A673 (cell line): Measurements from ENCODE around the gene TLX1. TPM values are rescaled to one million over a fixed set of nuclear protein-coding genes. Genes with fewer than 3 reads are reported as not detected.

Experiments used
- BruUV-seq: library from RNA; stranded (reverse); fragments of 400-500 nt; replicated peaks from 2 replicates; lab custom pipeline; 2021; lab: Mats Ljungman, UMichigan
- CTCF ChIA-PET: fragments of 300-600 bp; sonication (Branson Sonifier 250); formaldehyde crosslinking; loops from one replicate; lab custom pipeline; 2022; ENCODE audit warnings: antibody characterized with exemption; lab: Charles Lee
- POLR2A ChIA-PET: fragments of 300-600 bp; sonication (Branson Sonifier 250); formaldehyde crosslinking; loops from one replicate; lab custom pipeline; 2022; ENCODE audit warnings: antibody characterized with exemption; ENCODE audit not compliant: low non-redundant PET; lab: Charles Lee
- DNase-seq: peaks from one replicate; pipeline ENCODE4 v3.0.0-alpha.2; 2015; ENCODE audit warnings: low spot score
- H3K27ac ChIP-seq: fragments of 200-600 bp; sonication (generic); 2 replicates; pipeline ENCODE4 v1.5.1; 2016; ENCODE audit warnings: mixed run types, low read depth, mild to moderate bottlenecking, mixed read lengths, antibody characterized with exemption, low read length; ENCODE audit not compliant: poor library complexity, severe bottlenecking
- H3K27me3 ChIP-seq: fragments of 200-600 bp; sonication (generic); replicated peaks from 2 replicates; pipeline ENCODE4 v1.6.1; 2017; ENCODE audit warnings: mixed run types, low read depth, mild to moderate bottlenecking, mixed read lengths, antibody characterized with exemption, low read length; ENCODE audit not compliant: insufficient read depth, poor library complexity
- H3K36me3 ChIP-seq: fragments of 200-600 bp; sonication (generic); 2 replicates; pipeline ENCODE4 v1.6.1; 2016; ENCODE audit warnings: mixed run types, mild to moderate bottlenecking, mixed read lengths, antibody characterized with exemption, low read length; ENCODE audit not compliant: insufficient read depth, poor library complexity, severe bottlenecking
- H3K4me1 ChIP-seq: fragments of 200-600 bp; sonication (generic); 2 replicates; pipeline ENCODE4 v1.6.1; 2017; ENCODE audit warnings: mixed run types, mild to moderate bottlenecking, mixed read lengths, antibody characterized with exemption, low read length; ENCODE audit not compliant: insufficient read depth, poor library complexity, severe bottlenecking
- H3K4me3 ChIP-seq: fragments of 200-600 bp; sonication (generic); 2 replicates; pipeline ENCODE4 v1.5.1; 2016; ENCODE audit warnings: low read depth, mixed run types, mild to moderate bottlenecking, mixed read lengths, low read length; ENCODE audit not compliant: poor library complexity, severe bottlenecking
- H3K9me3 ChIP-seq: fragments of 200-600 bp; sonication (generic); 2 replicates; pipeline ENCODE4 v1.6.1; 2016; ENCODE audit warnings: mixed run types, low read depth, mild to moderate bottlenecking, mixed read lengths, antibody characterized with exemption, low read length; ENCODE audit not compliant: poor library complexity, severe bottlenecking
- EZH2 ChIP-seq: fragments of 200-600 bp; sonication (generic); IDR thresholded peaks from 2 replicates; pipeline ENCODE4 v1.6.1; 2017; ENCODE audit warnings: borderline replicate concordance, low read depth, mild to moderate bottlenecking, mixed read lengths, antibody characterized with exemption, low read length; ENCODE audit not compliant: poor library complexity, severe bottlenecking
- intact Hi-C: fragments of 100-400 bp; cut with micrococcal nuclease; formaldehyde crosslinking; loops from one replicate; pipeline ENCODE4 v1.10.0; 2022; ENCODE audit not compliant: unreplicated experiment
- total RNA-seq: library from RNA; stranded (reverse); gene quantifications from 2 replicates; pipeline ENCODE4 v1.2.3, GENCODE V29; 2021
- TF ChIP-seq, protein P1 (sequence below): fragments of 300-800, 200-600 bp; sonication (generic); conservative IDR thresholded peaks from 2 replicates; pipeline ENCODE4 v1.5.1; 2017; ENCODE audit warnings: low read depth, mild to moderate bottlenecking, antibody characterized with exemption, low read length, moderate library complexity, mixed read lengths

The TLX1 gene
- total RNA-seq, 1 experiment from 2014 or later, result not detected

DNA sequence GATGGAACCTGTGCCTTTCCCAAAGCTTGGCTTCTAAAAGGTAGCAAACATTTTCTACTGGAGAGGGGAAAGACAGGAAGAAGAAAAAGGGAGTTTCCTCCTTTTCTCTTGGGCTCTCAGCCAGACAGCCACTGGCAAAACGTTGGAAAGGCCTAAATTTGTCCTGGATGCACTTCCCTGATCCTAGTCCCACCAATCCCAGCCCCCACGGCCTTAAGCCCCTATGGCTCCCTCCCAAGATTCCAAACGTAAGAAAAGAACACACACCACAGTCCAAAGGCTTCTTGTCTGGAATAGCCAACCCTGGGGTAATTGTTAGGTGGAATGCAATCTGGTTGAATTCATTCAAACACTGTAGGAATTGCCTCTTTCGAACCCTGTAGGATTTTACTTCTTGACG is 959 bp upstream of the TLX1 start:
- CTCF ChIA-PET, result no interaction called here
- BruUV-seq, result no TSS peak

DNA sequence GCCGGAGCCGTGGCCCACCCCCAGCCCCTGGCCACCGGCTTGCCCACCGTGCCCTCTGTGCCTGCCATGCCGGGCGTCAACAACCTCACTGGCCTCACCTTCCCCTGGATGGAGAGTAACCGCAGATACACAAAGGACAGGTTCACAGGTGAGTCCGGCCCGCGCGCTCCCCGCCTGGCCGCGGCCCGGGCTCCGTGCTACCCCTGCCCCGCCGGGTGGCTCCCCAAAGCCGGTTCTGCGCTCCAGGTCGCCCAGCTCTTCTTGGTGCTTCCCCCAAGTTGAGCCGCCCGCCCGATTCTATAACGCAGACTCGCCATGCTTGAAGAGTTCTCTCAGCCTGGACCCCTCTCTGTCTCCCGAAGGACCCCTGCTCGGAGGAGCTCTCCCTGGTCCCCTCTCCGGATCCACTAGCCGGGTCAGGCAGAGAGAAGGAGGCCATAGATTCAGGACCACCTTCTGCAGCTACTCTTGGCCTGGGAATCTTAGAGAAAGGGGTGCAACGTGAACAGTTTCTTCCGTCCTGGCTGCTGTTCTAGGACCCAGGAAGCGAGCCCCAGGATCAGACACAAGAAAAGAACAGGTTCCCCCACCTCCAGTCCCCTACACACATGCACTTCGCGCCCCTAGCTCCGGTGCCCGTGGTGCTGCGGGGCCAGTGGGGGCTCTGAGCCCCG is 999 bp downstream of the TLX1 start:
- BruUV-seq, result no TSS peak
- intact Hi-C loops, result no loop called here
- no peak for DNase-seq
- no peaks in the 10 kb centered on the region for H3K36me3 ChIP-seq
- CTCF ChIA-PET, result interaction anchor here (0.5 kb wide), 1 partner anchor 156 kb away, joined by 6 read pairs; no protein-coding TSS in a partner anchor
- peak overlapping the region; percentile 50 for H3K4me3 ChIP-seq
- no peaks in the 10 kb centered on the region for H3K9me3 ChIP-seq
- H3K27me3 ChIP-seq, result peaks cover 88% of the 10 kb centered on the region
- TF ChIP-seq, protein P1, sequence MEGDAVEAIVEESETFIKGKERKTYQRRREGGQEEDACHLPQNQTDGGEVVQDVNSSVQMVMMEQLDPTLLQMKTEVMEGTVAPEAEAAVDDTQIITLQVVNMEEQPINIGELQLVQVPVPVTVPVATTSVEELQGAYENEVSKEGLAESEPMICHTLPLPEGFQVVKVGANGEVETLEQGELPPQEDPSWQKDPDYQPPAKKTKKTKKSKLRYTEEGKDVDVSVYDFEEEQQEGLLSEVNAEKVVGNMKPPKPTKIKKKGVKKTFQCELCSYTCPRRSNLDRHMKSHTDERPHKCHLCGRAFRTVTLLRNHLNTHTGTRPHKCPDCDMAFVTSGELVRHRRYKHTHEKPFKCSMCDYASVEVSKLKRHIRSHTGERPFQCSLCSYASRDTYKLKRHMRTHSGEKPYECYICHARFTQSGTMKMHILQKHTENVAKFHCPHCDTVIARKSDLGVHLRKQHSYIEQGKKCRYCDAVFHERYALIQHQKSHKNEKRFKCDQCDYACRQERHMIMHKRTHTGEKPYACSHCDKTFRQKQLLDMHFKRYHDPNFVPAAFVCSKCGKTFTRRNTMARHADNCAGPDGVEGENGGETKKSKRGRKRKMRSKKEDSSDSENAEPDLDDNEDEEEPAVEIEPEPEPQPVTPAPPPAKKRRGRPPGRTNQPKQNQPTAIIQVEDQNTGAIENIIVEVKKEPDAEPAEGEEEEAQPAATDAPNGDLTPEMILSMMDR, result no peak
- no peak for TF ChIP-seq EZH2
- POLR2A ChIA-PET, result no interaction called here
- no peak overlapping the region for H3K27ac ChIP-seq
- H3K4me1 ChIP-seq, result no peaks in the 10 kb centered on the region

More for the DNA sequence above, 959 bp upstream of the TLX1 start:
- TF ChIP-seq EZH2, result no peak
- TF ChIP-seq, protein P1, result no peak
- intact Hi-C loops, result no loop called here
- Histone ChIP-seq H3K27me3 (peaks cover 97% of the 10 kb centered on the region), H3K4me3 (no peak overlapping the region), H3K27ac (no peak overlapping the region), H3K4me1 (no peaks in the 10 kb centered on the region), H3K36me3 (no peaks in the 10 kb centered on the region), H3K9me3 (no peaks in the 10 kb centered on the region)
- no peak for DNase-seq
- POLR2A ChIA-PET, result no interaction called here

DNA sequence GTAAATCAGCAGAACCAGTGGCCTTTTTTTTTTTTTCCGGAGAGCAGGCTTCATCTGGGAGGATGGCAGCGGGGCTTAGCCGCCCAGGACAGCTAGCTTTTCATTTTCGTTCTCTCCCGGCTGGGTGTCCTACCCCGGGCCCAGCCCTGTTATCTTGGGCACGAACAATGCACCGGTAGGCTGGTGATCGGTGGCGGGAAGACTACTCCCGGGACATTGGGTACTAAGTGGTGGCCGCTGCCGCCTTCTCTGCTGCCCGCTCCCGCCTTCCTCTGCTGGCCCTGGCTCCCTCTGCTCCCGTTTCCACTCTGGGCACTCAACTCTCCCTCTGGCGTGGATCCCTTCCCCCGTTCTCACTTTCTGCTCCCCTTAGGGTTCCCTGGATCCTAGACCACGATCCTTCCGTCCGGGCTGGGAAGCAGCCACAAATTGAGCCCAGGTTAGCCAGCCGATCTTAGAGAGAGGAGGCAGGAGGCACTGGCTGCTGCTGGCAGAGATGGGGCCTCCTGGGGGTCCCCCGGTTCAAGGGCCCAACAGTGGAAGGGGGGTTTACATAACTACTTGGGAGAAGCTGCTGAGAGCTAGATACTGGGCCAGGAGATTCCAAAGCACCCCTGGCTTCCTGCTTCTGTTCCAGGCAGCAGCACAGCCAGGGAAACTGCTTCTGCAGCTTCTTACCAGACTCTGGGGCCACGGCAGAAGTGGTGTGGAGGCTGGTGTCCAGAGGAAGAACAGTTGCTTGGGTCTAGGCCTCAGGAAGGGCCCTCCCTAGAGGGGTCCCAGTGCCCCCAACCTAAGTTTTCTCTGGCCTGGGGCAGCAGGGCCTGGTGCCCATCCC is 1.8 kb downstream of the TLX1 start:
- no peaks in the 10 kb centered on the region for H3K36me3 ChIP-seq
- no peak overlapping the region for H3K27ac ChIP-seq
- CTCF ChIA-PET, result interaction anchor here (0.5 to 0.9 kb wide), 2 partner anchors 10 to 155 kb away, joined by 3 to 6 read pairs; no protein-coding TSS in a partner anchor
- no peak overlapping the region for H3K4me3 ChIP-seq
- peaks cover 88% of the 10 kb centered on the region for H3K27me3 ChIP-seq
- H3K4me1 ChIP-seq, result no peaks in the 10 kb centered on the region
- no TSS peak for BruUV-seq
- DNase-seq, result no peak
- TF ChIP-seq, protein P1, result no peak
- no peak for TF ChIP-seq EZH2
- intact Hi-C loops, result no loop called here
- POLR2A ChIA-PET, result no interaction called here
- H3K9me3 ChIP-seq, result no peaks in the 10 kb centered on the region
